ENCODE data around the gene NEXMIF.
"Not testable (repeated sequence)": the region's sequence is repeated elsewhere in the genome, so short reads cannot be mapped to it uniquely, and the experiment has no call there.

NEXMIF gene

DNA sequence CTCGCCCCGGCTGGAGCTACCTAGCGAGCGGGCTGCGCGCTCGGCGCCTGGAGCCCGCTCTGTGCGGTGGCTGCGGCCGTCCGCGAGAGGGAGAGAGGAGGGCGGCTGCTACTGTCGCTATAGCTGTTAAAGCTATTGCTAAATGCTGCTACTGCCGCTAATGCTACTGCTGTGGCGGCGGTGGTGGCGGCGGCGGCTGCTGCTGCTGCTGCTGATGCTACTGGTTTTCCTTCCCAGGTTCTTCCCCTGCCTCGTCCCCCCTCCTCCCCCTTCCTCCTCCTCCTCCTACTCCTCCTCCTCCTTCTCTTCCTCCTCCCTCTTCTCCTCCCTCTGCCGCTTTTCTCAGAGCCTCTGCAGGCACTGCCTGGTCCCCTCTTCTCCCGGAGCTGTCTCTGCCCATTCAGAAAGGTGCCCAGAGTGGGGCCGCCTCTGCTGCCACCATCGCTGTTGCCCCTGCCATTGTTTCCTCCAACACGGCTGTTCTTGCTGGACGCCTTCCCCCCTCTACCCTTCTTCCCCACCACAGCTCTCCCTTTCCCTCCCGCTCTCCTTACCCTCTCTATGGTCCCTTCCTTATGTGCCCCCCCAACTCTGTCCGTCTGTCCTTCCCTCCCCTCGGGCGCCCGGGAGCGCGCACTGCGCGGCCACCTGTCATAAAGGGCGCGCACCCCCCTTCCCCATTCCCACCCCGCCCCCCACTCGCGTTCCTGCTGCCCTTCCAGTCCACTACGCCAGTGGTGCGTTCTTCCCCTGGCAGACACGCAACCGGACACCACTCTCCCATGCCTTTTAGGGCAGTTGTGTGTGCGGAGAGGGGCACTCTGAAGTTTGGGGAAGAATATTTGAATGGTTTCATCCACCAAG is at the start of gene NEXMIF:
Gene NEXMIF, minus strand, starts transcription at position 228 of the 864 bp plus-strand sequence.
- DNase-seq (ENCODE audit: low spot score), result peak; percentile 3

- DNase-seq (ENCODE audit: low spot score), result not testable (repeated sequence)
Observed at GRCh38 chrX:74961962-74962361, 36.7 kb upstream of the NEXMIF start.

DNA sequence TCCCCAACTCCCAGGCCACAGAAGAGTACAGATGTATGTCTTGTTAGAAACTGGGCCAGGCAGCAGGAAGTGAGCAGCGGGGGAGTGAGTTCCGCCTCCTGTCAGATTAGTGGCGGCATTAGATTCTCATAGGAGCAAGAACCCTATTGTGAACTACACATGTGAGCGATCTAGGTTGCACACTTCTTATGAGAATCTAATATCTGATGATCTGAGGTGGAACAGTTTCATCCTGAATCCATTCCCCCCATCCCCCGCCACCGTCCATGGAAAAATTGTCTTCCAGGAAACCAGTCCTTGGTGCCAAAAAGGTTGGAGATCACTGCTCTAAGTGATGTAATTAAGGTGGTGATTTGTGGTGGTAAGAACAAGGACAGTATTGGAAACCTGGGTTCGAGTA is 24.5 kb upstream of the NEXMIF start:
- DNase-seq (ENCODE audit: low spot score), result no peak

DNA sequence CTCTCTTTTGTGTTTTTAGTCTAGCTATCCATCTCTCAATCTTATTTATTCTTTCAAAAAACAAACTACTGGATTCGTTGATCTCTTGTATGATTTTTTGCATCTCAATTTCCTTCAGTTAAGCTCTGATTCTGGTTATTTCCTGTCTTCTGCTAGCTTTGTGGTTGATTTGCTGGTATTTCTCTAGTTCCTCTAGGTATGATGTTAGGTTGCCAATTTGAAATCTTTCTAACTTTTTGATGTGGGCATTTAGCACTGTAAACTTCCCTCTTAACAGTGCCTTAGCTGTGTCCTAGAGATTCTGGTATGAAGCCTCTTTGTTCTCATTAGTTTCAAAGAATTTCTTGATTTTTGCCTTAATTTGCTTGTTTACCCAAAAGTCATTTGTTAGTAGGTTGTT is 15.2 kb upstream of the NEXMIF start:
- no peak for DNase-seq (ENCODE audit: low spot score)

- no peak for DNase-seq (ENCODE audit: low spot score)
Observed at GRCh38 chrX:74931214-74931613, 6.0 kb upstream of the NEXMIF start.

GRCh38 chrX:74924449-74925224 is 615 bp downstream of the NEXMIF start:
- DNase-seq (ENCODE audit: low spot score), result peak; percentile 9

DNA sequence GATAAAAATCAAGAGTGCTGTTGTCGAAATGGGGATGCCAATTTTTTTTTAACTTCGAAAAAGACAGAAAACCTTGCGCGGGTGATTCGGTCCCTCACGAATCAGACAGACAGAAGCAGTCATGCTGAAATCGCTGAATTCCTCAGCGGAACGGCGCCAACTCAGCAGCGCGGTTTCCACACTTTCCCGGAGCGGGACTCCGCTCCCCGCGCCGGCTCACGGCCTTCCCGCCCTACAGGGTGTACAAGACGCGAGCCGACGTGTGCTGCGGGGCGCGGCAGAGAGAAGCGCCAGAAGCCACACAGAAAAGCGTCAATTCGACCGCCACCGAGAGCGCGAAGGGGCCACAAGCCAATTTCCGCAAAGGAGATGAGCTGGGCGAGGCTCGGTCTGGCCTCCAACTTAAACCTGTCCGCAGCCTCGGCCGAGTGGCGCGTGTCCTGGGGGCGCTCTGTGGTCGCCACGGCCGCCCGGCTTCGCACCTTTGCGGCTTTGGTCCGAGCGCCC is 1.3 kb downstream of the NEXMIF start:
- DNase-seq (ENCODE audit: low spot score), result no peak

GRCh38 chrX:74922922-74923543 is 2.2 kb downstream of the NEXMIF start:
- no peak for DNase-seq (ENCODE audit: low spot score)

- no peak for DNase-seq (ENCODE audit: low spot score)
Observed at GRCh38 chrX:74911494-74911893, 13.8 kb downstream of the NEXMIF start.

GRCh38 chrX:74906417-74906816 is 18.8 kb downstream of the NEXMIF start:
- no peak for DNase-seq (ENCODE audit: low spot score)

GRCh38 chrX:74902806-74903205 is 22.4 kb downstream of the NEXMIF start:
- DNase-seq (ENCODE audit: low spot score), result no peak

GRCh38 chrX:74892561-74892960 is 32.7 kb downstream of the NEXMIF start:
- DNase-seq (ENCODE audit: low spot score), result no peak

GRCh38 chrX:74890676-74891430 is 34.4 kb downstream of the NEXMIF start:
- no peak for DNase-seq (ENCODE audit: low spot score)

DNA sequence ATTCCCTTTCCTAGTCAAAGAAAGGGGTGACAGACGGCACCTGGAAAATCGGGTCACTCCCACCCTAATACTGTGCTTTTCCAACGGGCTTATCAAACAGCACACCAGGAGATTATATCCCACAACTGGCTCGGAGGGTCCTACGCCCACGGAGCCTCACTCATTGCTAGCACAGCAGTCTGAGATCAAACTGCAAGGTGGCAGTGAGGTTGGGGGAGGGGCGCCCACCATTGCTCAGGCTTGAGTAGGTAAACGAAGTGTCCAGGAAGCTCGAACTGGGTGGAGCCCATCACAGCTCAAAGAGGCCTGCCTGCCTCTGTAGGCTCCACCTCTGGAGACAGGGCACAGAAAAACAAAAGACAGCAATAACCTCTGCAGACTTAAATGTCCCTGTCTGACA is 42.9 kb downstream of the NEXMIF start:
- DNase-seq (ENCODE audit: low spot score), result not testable (repeated sequence)

DNA sequence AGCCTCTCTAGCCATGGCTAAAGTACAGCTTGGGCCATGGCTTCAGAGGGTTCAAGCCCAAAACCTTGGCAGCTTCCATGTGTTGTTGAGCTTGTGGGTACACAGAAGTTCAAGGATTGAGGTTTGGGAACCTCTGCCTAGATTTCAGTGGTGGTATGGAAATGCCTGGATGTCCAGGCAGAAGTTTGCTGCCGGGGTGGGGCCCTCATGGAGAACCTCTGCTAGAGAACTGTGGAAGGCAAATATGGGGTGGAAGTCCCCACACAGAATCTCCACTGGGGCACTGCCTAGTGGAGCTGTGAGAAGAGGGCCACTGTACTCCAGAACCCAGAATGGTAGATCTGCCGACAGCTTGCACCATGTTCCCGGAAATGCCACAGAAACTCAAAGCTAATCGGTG is 59.5 kb downstream of the NEXMIF start:
- DNase-seq (ENCODE audit: low spot score), result no peak

GRCh38 chrX:74853255-74853654 is 72.0 kb downstream of the NEXMIF start:
- DNase-seq (ENCODE audit: low spot score), result no peak

GRCh38 chrX:74835566-74835965 is 89.7 kb downstream of the NEXMIF start:
- no peak for DNase-seq (ENCODE audit: low spot score)

DNA sequence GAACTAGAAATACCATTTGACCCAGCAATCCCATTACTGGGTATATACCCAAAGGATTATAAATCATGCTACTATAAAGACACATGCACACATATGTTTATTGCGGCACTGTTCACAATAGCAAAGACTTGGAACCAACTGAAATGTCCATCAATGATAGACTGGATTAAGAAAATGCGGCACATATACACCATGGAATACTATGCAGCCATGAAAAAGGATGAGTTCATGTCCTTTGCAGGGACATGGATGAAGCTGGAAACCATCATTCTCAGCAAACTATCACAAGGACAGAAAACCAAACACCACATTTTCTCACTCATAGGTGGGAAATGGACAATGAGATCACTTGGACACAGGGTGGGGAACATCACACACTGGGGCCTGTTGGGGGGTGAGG is 105.5 kb downstream of the NEXMIF start:
- not testable (repeated sequence) for DNase-seq (ENCODE audit: low spot score)

DNA sequence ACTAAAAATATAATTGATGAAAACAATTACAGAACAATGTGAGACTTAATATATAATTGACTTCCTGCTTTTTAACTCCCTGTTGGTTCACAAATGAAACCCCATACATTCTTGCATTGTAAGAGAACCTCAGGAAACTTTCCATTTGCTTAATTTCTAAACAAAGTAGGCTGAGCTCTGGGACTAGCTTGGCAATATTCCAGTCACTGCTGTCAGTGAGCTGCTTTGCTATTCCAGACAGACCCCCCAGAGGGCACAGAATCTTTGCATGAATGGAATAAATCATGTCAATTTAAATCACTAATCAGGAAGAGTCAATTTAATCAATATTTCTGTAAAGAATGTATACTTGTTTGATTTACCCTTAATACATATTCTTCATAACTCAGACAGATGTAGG is 110.6 kb downstream of the NEXMIF start:
- no peak for DNase-seq (ENCODE audit: low spot score)

DNA sequence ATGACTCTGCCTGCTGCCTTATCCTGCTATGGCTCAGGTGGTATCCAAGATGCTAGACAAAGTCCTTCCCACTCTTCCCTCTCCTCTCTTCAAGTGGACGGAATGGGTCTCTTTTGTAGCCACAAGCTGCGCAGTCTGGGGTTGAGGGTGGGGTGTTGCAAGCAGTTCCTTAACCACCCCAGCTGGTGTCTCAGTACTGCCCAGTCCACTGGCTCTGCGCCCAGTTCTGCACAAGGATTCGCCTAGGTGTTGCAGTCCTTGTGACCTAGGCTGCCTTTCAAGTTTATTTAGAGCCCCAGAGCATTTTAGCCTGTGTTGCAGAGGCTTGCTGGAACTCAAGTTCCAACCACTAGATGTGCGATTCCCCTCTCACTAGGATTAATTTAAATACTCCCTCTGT is 120.7 kb downstream of the NEXMIF start:
- no peak for DNase-seq (ENCODE audit: low spot score)

- no peak for DNase-seq (ENCODE audit: low spot score)
Observed at GRCh38 chrX:74800062-74800461, 125.2 kb downstream of the NEXMIF start.
